ENCODE measurements around the gene SETD2.

DNA sequence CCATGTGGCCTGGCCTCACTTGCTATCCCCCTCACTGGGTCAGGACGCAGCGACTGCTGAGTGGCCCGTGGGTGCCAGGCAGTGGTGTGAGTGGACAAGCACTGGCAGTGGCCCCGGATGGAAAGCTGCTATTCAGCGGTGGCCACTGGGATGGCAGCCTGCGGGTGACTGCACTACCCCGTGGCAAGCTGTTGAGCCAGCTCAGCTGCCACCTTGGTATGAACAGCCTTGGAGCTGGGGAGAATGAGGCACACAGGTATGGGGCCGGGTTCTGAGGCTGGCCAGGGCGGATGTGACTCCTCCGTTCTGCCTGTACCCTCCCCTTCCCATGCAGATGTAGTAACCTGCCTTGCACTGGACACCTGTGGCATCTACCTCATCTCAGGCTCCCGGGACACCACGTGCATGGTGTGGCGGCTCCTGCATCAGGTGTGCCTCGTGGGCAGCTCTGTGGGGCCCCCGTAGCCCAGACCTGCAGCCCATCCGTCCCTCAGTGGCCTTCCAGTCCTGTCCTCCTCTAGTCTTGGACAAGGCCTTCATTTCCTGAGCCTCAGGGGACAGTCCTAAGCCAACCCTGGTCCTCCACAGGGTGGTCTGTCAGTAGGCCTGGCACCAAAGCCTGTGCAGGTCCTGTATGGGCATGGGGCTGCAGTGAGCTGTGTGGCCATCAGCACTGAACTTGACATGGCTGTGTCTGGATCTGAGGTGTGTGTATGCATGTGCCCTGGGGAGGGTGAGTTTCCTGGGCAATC, 156.3 kb downstream of the SETD2 start:
- TF ChIP-seq, protein P1, sequence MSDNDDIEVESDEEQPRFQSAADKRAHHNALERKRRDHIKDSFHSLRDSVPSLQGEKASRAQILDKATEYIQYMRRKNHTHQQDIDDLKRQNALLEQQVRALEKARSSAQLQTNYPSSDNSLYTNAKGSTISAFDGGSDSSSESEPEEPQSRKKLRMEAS (IDR thresholded peaks at IDR 0.05): no peak
- TF ChIP-seq TAF1 (IDR thresholded peaks at IDR 0.05; ENCODE audit: low read depth) (no peak), YY1 (IDR thresholded peaks at IDR 0.05; ENCODE audit: low read depth) (no peak), CEBPB (IDR thresholded peaks at IDR 0.05) (no peak), EP300 (IDR thresholded peaks at IDR 0.05; ENCODE audit: borderline replicate concordance) (no peak), FOXM1 (IDR thresholded peaks at IDR 0.05; ENCODE audit: borderline replicate concordance, low read depth) (no peak), CREB1 (IDR thresholded peaks at IDR 0.05; ENCODE audit: low read depth) (no peak), RAD21 (IDR thresholded peaks at IDR 0.05; ENCODE audit: low read depth) (no peak), EGR1 (IDR thresholded peaks at IDR 0.05) (no peak)
- TF ChIP-seq, protein P2, sequence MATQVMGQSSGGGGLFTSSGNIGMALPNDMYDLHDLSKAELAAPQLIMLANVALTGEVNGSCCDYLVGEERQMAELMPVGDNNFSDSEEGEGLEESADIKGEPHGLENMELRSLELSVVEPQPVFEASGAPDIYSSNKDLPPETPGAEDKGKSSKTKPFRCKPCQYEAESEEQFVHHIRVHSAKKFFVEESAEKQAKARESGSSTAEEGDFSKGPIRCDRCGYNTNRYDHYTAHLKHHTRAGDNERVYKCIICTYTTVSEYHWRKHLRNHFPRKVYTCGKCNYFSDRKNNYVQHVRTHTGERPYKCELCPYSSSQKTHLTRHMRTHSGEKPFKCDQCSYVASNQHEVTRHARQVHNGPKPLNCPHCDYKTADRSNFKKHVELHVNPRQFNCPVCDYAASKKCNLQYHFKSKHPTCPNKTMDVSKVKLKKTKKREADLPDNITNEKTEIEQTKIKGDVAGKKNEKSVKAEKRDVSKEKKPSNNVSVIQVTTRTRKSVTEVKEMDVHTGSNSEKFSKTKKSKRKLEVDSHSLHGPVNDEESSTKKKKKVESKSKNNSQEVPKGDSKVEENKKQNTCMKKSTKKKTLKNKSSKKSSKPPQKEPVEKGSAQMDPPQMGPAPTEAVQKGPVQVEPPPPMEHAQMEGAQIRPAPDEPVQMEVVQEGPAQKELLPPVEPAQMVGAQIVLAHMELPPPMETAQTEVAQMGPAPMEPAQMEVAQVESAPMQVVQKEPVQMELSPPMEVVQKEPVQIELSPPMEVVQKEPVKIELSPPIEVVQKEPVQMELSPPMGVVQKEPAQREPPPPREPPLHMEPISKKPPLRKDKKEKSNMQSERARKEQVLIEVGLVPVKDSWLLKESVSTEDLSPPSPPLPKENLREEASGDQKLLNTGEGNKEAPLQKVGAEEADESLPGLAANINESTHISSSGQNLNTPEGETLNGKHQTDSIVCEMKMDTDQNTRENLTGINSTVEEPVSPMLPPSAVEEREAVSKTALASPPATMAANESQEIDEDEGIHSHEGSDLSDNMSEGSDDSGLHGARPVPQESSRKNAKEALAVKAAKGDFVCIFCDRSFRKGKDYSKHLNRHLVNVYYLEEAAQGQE (IDR thresholded peaks at IDR 0.05; ENCODE audit: low read depth): no peak
- TF ChIP-seq, protein P3, sequence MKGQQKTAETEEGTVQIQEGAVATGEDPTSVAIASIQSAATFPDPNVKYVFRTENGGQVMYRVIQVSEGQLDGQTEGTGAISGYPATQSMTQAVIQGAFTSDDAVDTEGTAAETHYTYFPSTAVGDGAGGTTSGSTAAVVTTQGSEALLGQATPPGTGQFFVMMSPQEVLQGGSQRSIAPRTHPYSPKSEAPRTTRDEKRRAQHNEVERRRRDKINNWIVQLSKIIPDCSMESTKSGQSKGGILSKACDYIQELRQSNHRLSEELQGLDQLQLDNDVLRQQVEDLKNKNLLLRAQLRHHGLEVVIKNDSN (IDR thresholded peaks at IDR 0.05): no peak
